Mucosa of descending colon (tissue), 3 donors: ENCODE results near the gene RNU6-9. TPM values are rescaled to one million over a fixed set of nuclear protein-coding genes. Genes with fewer than 3 reads are reported as not detected.
A peak's percentile ranks its signal among the peaks of the same experiment; 100 is the strongest.
"Not testable (repeated sequence)": the region's sequence is repeated elsewhere in the genome, so short reads cannot be mapped to it uniquely, and the experiment has no call there.

Experiments used
- ATAC-seq: fragments of 200-7000 bp; cut with Tn5 transposase; one replicate; pipeline ENCODE4 v1.9.1; 2020; ENCODE audit warnings: mild to moderate bottlenecking, moderate library complexity
- DNase-seq, 3 donors: peaks; one replicate each; pipeline ENCODE4 v3.0.0-alpha.2; 2020
- H3K36me3 ChIP-seq: fragments of 200-600 bp; one replicate; pipeline ENCODE4 v1.8.0; 2021; ENCODE audit warnings: low read depth, mild to moderate bottlenecking
- H3K4me1 ChIP-seq: fragments of 200-600 bp; one replicate; pipeline ENCODE4 v1.8.0; 2021; ENCODE audit warnings: low read depth, mild to moderate bottlenecking
- H3K4me3 ChIP-seq: fragments of 200-600 bp; one replicate; pipeline ENCODE4 v1.8.0; 2021; ENCODE audit warnings: mild to moderate bottlenecking
- H3K9me3 ChIP-seq: fragments of 200-600 bp; one replicate; pipeline ENCODE4 v1.8.0; 2021; ENCODE audit warnings: mild to moderate bottlenecking
- CTCF ChIP-seq: fragments of 200-600 bp; IDR thresholded peaks from one replicate; pipeline ENCODE4 v1.8.0; 2022; ENCODE audit warnings: antibody characterized with exemption, mild to moderate bottlenecking
- intact Hi-C, 2 donors: fragments of 100-400 bp; cut with DNase I in 1 of 2; cut with micrococcal nuclease in 1 of 2; formaldehyde crosslinking; loops; one replicate each; pipeline versions ENCODE4 v1.11.0 to v1.11.1; 2022; cut with DNase I, micrococcal nuclease
- total RNA-seq, 3 donors: library from RNA; stranded (reverse); fragmentation: NEBNext Ultra II Directional in 2 of 3; extraction: Animal tissue kit (Norgen Biotek cat#: 25700) in 2 of 3; gene quantifications; one replicate each; pipeline versions ENCODE4 v1.2.1 to v1.2.4, GENCODE V29; 2021 to 2023
- donor health status: DM: no; HTN: no; CAD: no; lungs with moderate emphysema.
- donor health status: DM: no; HTN: no; CAD: no.
- donor health status: DM: no; HTN: yes; CAD: no.

RNU6-9 gene
- total RNA-seq, 3 donors from 2014 or later: not detected

- no peak overlapping the region for H3K4me3 ChIP-seq
- no peak for TF ChIP-seq CTCF
- H3K9me3 ChIP-seq: no peaks in the 10 kb centered on the region
- ATAC-seq (no peak), DNase-seq (no peak)
- intact Hi-C loops: no loop called here
- peaks cover 10% of the 10 kb centered on the region for H3K4me1 ChIP-seq
- H3K36me3 ChIP-seq: no peaks in the 10 kb centered on the region
These were observed 17.9 kb upstream of the RNU6-9 start for GRCh38 chr19:875265-875879.

- H3K4me3 ChIP-seq: no peak overlapping the region
- peaks cover 10% of the 10 kb centered on the region for H3K4me1 ChIP-seq
- ATAC-seq (no peak), DNase-seq (no peak)
- H3K36me3 ChIP-seq: no peaks in the 10 kb centered on the region
- intact Hi-C loops: no loop called here
- no peak for TF ChIP-seq CTCF
- no peaks in the 10 kb centered on the region for H3K9me3 ChIP-seq
These were observed 17.2 kb upstream of the RNU6-9 start for GRCh38 chr19:876089-876488.

- Histone ChIP-seq H3K4me3 (no peak overlapping the region), H3K4me1 (peaks cover 9% of the 10 kb centered on the region), H3K36me3 (no peaks in the 10 kb centered on the region), H3K9me3 (no peaks in the 10 kb centered on the region)
- ATAC-seq (no peak), DNase-seq (no peak)
- intact Hi-C loops: no loop called here
- TF ChIP-seq CTCF: no peak
These were observed 16.4 kb upstream of the RNU6-9 start for GRCh38 chr19:876780-877314.

GRCh38 chr19:877992-878660, 15.2 kb upstream of the RNU6-9 start:
- H3K4me1 ChIP-seq, H3K36me3 ChIP-seq, H3K9me3 ChIP-seq, DNase-seq, H3K4me3 ChIP-seq, ATAC-seq, intact Hi-C loops: not testable (repeated sequence)

GRCh38 chr19:878751-879561, 14.3 kb upstream of the RNU6-9 start:
- H3K36me3 ChIP-seq, H3K9me3 ChIP-seq: not testable (repeated sequence)

GRCh38 chr19:879711-880438, 13.4 kb upstream of the RNU6-9 start:
- H3K4me1 ChIP-seq: no peaks in the 10 kb centered on the region
- no peak overlapping the region for H3K4me3 ChIP-seq
- TF ChIP-seq CTCF: no peak
- ATAC-seq (peak; percentile 45), DNase-seq (peak in 1 of 3 donors; percentile 52)
- intact Hi-C loops: no loop called here
- no peaks in the 10 kb centered on the region for H3K9me3 ChIP-seq
- H3K36me3 ChIP-seq: peaks cover 4% of the 10 kb centered on the region

More at GRCh38 chr19:878751-879561, 14.3 kb upstream of the RNU6-9 start:
- H3K4me3 ChIP-seq, ATAC-seq, intact Hi-C loops, DNase-seq, H3K4me1 ChIP-seq: not testable (repeated sequence)
